WTC11 (cell line): ENCODE data around the gene COLGALT1. TPM values are rescaled to one million over a fixed set of nuclear protein-coding genes. Genes with fewer than 3 reads are reported as not detected.

ENCODE experiments used
- ATAC-seq: fragments of 200-7000 bp; cut with Tn5 transposase; 2 replicates; pipeline ENCODE4 v1.10.0; 2021; ENCODE audit warnings: mild to moderate bottlenecking, moderate library complexity
- CTCF ChIA-PET: fragments of 300-600 bp; sonication (Branson Sonifier 250); formaldehyde crosslinking; loops from one replicate; lab custom pipeline; 2021; ENCODE audit warnings: antibody characterized with exemption; lab: Charles Lee
- POLR2A ChIA-PET: fragments of 350-600 bp; sonication (Branson Sonifier 250); formaldehyde crosslinking; loops from one replicate; lab custom pipeline; 2021; ENCODE audit warnings: antibody characterized with exemption; lab: Charles Lee
- DNase-seq: peaks from one replicate; pipeline ENCODE4 v3.0.0; 2021; ENCODE audit warnings: low spot score
- H3K27ac Mint-ChIP-seq: 2 replicates; pipeline ENCODE4 v1.8.0; 2021; ENCODE audit warnings: mixed read lengths
- H3K27me3 Mint-ChIP-seq: 2 replicates; pipeline ENCODE4 v1.8.0; 2021; ENCODE audit warnings: low read depth, mild to moderate bottlenecking, moderate library complexity, mixed read lengths
- H3K36me3 Mint-ChIP-seq: 2 replicates; pipeline ENCODE4 v1.8.0; 2021; ENCODE audit warnings: mixed read lengths
- H3K4me1 Mint-ChIP-seq: 2 replicates; pipeline ENCODE4 v1.8.0; 2022; ENCODE audit warnings: mixed read lengths
- H3K4me3 Mint-ChIP-seq: 2 replicates; pipeline ENCODE4 v1.8.0; 2021; ENCODE audit warnings: mild to moderate bottlenecking, moderate library complexity, mixed read lengths
- H3K9me3 Mint-ChIP-seq: 2 replicates; pipeline ENCODE4 v1.8.0; 2021; ENCODE audit warnings: mixed read lengths
- GRHL2 ChIP-seq: fragments of 250-450 bp; sonication (Bioruptor Pico); IDR thresholded peaks from 2 replicates; pipeline ENCODE4 v1.8.0; 2022; ENCODE audit warnings: mild to moderate bottlenecking, moderate library complexity; ENCODE audit not compliant: insufficient replicate concordance, severe bottlenecking
- HMGA2 ChIP-seq: fragments of 250-450 bp; sonication (Bioruptor Pico); IDR thresholded peaks from 2 replicates; pipeline ENCODE4 v1.4.0; 2021; ENCODE audit warnings: mild to moderate bottlenecking, moderate library complexity
- JAZF1 ChIP-seq: fragments of 250-450 bp; sonication (Bioruptor Pico); IDR thresholded peaks from 2 replicates; pipeline ENCODE4 v1.9.0; 2021; ENCODE audit warnings: moderate library complexity, mild to moderate bottlenecking, inconsistent platforms
- KAT7 ChIP-seq: sonication (generic); formaldehyde crosslinking; IDR thresholded peaks from 2 replicates; pipeline ENCODE4 v1.8.1; 2023; ENCODE audit warnings: missing genetic modification reagents, mild to moderate bottlenecking, borderline replicate concordance
- RELA ChIP-seq: sonication (generic); formaldehyde crosslinking; IDR thresholded peaks from 2 replicates; pipeline ENCODE4 v1.8.1; 2022; ENCODE audit warnings: missing genetic modification reagents, mild to moderate bottlenecking, borderline replicate concordance
- SMAD3 ChIP-seq: sonication (generic); formaldehyde crosslinking; IDR thresholded peaks from 2 replicates; pipeline ENCODE4 v1.8.0; 2022; ENCODE audit warnings: missing genetic modification reagents, mild to moderate bottlenecking, borderline replicate concordance
- SMAD4 ChIP-seq: sonication (generic); formaldehyde crosslinking; IDR thresholded peaks from 2 replicates; pipeline ENCODE4 v1.8.0; 2022; ENCODE audit warnings: mild to moderate bottlenecking, missing genetic modification reagents
- SP1 ChIP-seq: sonication (generic); formaldehyde crosslinking; conservative IDR thresholded peaks from 2 replicates; pipeline ENCODE4 v1.8.1; 2022; ENCODE audit warnings: missing genetic modification reagents
- ZNF671 ChIP-seq: fragments of 250-450 bp; sonication (Bioruptor Pico); IDR thresholded peaks from 2 replicates; pipeline ENCODE4 v1.8.0; 2021; ENCODE audit warnings: mild to moderate bottlenecking
- total RNA-seq: library from RNA; stranded (reverse); gene quantifications from 3 replicates; pipeline ENCODE4 v1.2.3, GENCODE V29; 2021
- TF ChIP-seq, protein P1 (sequence below): sonication (generic); formaldehyde crosslinking; conservative IDR thresholded peaks from 2 replicates; pipeline ENCODE4 v1.8.1; 2023; ENCODE audit warnings: mild to moderate bottlenecking, low read depth, missing genetic modification reagents, moderate library complexity
- TF ChIP-seq, protein P2 (sequence below): sonication (generic); formaldehyde crosslinking; IDR thresholded peaks from 2 replicates; pipeline ENCODE4 v1.8.1; 2022; ENCODE audit warnings: low read depth, missing genetic modification reagents, borderline replicate concordance
- TF ChIP-seq, protein P3 (sequence below): fragments of 200-600 bp; IDR thresholded peaks from 2 replicates; pipeline ENCODE4 v1.8.0; 2022; ENCODE audit warnings: antibody characterized with exemption
- TF ChIP-seq, protein P4 (sequence below): fragments of 250-450 bp; sonication (Bioruptor Pico); IDR thresholded peaks from 2 replicates; pipeline ENCODE4 v1.9.0; 2021; ENCODE audit warnings: moderate library complexity, mild to moderate bottlenecking, inconsistent platforms, borderline replicate concordance
- TF ChIP-seq, protein P5 (sequence below): fragments of 250-450 bp; sonication (Bioruptor Pico); IDR thresholded peaks from 2 replicates; pipeline ENCODE4 v1.9.0; 2021; ENCODE audit warnings: mild to moderate bottlenecking
- TF ChIP-seq, protein P6 (sequence below): sonication (generic); formaldehyde crosslinking; conservative IDR thresholded peaks from 2 replicates; pipeline ENCODE4 v1.8.1; 2022; ENCODE audit warnings: mild to moderate bottlenecking, missing genetic modification reagents
- TF ChIP-seq, protein P7 (sequence below): sonication (generic); formaldehyde crosslinking; IDR thresholded peaks from 2 replicates; pipeline ENCODE4 v1.8.1; 2022; ENCODE audit warnings: low read depth, mild to moderate bottlenecking, moderate library complexity, missing genetic modification reagents, borderline replicate concordance
- TF ChIP-seq, protein P8 (sequence below): fragments of 250-450 bp; sonication (Bioruptor Pico); IDR thresholded peaks from 2 replicates; pipeline ENCODE4 v2.1.2; 2022; ENCODE audit warnings: mild to moderate bottlenecking, moderate library complexity

COLGALT1 gene
- total RNA-seq, 1 experiment from 2014 or later: 54.0 TPM

DNA sequence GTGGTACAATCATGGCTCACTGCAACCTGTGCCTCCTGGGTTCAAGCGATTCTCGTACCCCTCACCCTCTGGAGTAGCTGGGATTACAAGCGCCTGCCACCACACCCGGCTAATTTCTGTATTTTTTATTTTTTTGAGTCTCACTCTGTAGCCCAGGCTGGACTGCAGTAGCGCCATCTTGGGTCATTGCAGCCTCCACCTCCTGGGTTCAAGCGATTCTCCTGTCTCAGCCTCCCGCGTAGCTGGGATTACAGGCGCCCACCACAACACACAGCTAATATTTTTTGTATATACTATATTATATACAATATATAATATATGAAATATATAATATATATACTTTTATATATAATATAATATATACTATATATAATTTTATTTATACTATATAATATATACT lies 52.5 kb downstream of the COLGALT1 start:
- TF ChIP-seq, protein P1, sequence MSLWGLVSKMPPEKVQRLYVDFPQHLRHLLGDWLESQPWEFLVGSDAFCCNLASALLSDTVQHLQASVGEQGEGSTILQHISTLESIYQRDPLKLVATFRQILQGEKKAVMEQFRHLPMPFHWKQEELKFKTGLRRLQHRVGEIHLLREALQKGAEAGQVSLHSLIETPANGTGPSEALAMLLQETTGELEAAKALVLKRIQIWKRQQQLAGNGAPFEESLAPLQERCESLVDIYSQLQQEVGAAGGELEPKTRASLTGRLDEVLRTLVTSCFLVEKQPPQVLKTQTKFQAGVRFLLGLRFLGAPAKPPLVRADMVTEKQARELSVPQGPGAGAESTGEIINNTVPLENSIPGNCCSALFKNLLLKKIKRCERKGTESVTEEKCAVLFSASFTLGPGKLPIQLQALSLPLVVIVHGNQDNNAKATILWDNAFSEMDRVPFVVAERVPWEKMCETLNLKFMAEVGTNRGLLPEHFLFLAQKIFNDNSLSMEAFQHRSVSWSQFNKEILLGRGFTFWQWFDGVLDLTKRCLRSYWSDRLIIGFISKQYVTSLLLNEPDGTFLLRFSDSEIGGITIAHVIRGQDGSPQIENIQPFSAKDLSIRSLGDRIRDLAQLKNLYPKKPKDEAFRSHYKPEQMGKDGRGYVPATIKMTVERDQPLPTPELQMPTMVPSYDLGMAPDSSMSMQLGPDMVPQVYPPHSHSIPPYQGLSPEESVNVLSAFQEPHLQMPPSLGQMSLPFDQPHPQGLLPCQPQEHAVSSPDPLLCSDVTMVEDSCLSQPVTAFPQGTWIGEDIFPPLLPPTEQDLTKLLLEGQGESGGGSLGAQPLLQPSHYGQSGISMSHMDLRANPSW (CRISPR knock-in tag): no peak
- TF ChIP-seq, protein P2, sequence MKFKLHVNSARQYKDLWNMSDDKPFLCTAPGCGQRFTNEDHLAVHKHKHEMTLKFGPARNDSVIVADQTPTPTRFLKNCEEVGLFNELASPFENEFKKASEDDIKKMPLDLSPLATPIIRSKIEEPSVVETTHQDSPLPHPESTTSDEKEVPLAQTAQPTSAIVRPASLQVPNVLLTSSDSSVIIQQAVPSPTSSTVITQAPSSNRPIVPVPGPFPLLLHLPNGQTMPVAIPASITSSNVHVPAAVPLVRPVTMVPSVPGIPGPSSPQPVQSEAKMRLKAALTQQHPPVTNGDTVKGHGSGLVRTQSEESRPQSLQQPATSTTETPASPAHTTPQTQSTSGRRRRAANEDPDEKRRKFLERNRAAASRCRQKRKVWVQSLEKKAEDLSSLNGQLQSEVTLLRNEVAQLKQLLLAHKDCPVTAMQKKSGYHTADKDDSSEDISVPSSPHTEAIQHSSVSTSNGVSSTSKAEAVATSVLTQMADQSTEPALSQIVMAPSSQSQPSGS (CRISPR knock-in tag): no peak
- TF ChIP-seq SP1 (CRISPR knock-in tag): no peak
- no peak for TF ChIP-seq JAZF1 (CRISPR knock-in tag)
- TF ChIP-seq, protein P3, sequence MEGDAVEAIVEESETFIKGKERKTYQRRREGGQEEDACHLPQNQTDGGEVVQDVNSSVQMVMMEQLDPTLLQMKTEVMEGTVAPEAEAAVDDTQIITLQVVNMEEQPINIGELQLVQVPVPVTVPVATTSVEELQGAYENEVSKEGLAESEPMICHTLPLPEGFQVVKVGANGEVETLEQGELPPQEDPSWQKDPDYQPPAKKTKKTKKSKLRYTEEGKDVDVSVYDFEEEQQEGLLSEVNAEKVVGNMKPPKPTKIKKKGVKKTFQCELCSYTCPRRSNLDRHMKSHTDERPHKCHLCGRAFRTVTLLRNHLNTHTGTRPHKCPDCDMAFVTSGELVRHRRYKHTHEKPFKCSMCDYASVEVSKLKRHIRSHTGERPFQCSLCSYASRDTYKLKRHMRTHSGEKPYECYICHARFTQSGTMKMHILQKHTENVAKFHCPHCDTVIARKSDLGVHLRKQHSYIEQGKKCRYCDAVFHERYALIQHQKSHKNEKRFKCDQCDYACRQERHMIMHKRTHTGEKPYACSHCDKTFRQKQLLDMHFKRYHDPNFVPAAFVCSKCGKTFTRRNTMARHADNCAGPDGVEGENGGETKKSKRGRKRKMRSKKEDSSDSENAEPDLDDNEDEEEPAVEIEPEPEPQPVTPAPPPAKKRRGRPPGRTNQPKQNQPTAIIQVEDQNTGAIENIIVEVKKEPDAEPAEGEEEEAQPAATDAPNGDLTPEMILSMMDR: no peak
- no peak for TF ChIP-seq KAT7 (CRISPR knock-in tag)
- TF ChIP-seq HMGA2 (CRISPR knock-in tag): no peak
- TF ChIP-seq, protein P4, sequence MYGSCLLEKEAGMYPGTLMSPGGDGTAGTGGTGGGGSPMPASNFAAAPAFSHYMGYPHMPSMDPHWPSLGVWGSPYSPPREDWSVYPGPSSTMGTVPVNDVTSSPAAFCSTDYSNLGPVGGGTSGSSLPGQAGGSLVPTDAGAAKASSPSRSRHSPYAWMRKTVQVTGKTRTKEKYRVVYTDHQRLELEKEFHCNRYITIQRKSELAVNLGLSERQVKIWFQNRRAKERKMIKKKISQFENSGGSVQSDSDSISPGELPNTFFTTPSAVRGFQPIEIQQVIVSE: no peak
- no peak for TF ChIP-seq SMAD4 (CRISPR knock-in tag)
- TF ChIP-seq GRHL2 (CRISPR knock-in tag): no peak
- TF ChIP-seq, protein P5, sequence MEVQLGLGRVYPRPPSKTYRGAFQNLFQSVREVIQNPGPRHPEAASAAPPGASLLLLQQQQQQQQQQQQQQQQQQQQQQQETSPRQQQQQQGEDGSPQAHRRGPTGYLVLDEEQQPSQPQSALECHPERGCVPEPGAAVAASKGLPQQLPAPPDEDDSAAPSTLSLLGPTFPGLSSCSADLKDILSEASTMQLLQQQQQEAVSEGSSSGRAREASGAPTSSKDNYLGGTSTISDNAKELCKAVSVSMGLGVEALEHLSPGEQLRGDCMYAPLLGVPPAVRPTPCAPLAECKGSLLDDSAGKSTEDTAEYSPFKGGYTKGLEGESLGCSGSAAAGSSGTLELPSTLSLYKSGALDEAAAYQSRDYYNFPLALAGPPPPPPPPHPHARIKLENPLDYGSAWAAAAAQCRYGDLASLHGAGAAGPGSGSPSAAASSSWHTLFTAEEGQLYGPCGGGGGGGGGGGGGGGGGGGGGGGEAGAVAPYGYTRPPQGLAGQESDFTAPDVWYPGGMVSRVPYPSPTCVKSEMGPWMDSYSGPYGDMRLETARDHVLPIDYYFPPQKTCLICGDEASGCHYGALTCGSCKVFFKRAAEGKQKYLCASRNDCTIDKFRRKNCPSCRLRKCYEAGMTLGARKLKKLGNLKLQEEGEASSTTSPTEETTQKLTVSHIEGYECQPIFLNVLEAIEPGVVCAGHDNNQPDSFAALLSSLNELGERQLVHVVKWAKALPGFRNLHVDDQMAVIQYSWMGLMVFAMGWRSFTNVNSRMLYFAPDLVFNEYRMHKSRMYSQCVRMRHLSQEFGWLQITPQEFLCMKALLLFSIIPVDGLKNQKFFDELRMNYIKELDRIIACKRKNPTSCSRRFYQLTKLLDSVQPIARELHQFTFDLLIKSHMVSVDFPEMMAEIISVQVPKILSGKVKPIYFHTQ (CRISPR knock-in tag): no peak
- TF ChIP-seq, protein P6, sequence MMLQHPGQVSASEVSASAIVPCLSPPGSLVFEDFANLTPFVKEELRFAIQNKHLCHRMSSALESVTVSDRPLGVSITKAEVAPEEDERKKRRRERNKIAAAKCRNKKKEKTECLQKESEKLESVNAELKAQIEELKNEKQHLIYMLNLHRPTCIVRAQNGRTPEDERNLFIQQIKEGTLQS (CRISPR knock-in tag): no peak
- TF ChIP-seq SMAD3: no peak
- TF ChIP-seq, protein P7, sequence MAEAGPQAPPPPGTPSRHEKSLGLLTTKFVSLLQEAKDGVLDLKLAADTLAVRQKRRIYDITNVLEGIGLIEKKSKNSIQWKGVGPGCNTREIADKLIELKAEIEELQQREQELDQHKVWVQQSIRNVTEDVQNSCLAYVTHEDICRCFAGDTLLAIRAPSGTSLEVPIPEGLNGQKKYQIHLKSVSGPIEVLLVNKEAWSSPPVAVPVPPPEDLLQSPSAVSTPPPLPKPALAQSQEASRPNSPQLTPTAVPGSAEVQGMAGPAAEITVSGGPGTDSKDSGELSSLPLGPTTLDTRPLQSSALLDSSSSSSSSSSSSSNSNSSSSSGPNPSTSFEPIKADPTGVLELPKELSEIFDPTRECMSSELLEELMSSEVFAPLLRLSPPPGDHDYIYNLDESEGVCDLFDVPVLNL (CRISPR knock-in tag): no peak
- TF ChIP-seq, protein P8, sequence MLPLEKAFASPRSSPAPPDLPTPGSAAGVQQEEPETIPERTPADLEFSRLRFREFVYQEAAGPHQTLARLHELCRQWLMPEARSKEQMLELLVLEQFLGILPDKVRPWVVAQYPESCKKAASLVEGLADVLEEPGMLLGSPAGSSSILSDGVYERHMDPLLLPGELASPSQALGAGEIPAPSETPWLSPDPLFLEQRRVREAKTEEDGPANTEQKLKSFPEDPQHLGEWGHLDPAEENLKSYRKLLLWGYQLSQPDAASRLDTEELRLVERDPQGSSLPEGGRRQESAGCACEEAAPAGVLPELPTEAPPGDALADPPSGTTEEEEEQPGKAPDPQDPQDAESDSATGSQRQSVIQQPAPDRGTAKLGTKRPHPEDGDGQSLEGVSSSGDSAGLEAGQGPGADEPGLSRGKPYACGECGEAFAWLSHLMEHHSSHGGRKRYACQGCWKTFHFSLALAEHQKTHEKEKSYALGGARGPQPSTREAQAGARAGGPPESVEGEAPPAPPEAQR (CRISPR knock-in tag): no peak
- TF ChIP-seq ZNF671 (CRISPR knock-in tag): no peak
- no peak for TF ChIP-seq RELA
- TF ChIP-seq, all 79 proteins: peak for 0
- no peak for ATAC-seq
- CTCF ChIA-PET: interaction anchor here (0.7 to 4.6 kb wide), 5 partner anchors 14 to 112 kb away, joined by 3 to 71 read pairs (median 36); no protein-coding TSS in a partner anchor
- H3K4me3 Mint-ChIP-seq: no peak overlapping the region
- peaks cover 7% of the 10 kb centered on the region; the same call in 1 of the 2 replicates for H3K4me1 Mint-ChIP-seq
- H3K27me3 Mint-ChIP-seq: peaks cover 11% of the 10 kb centered on the region
- DNase-seq: no peak
- H3K27ac Mint-ChIP-seq: no peak overlapping the region; the same call in 1 of the 2 replicates
- no peaks in the 10 kb centered on the region for H3K9me3 Mint-ChIP-seq
- POLR2A ChIA-PET: no interaction called here
- peaks cover 19% of the 10 kb centered on the region for H3K36me3 Mint-ChIP-seq
